PC-9 (cell line): ENCODE results near the gene KIAA1328. TPM values are rescaled to one million over a fixed set of nuclear protein-coding genes. Genes with fewer than 3 reads are reported as not detected.
A peak's percentile ranks its signal among the peaks of the same experiment; 100 is the strongest.

Experiments
- BruUV-seq: library from RNA; stranded (reverse); fragments of 400-500 nt; replicated peaks from 2 replicates; lab custom pipeline; 2021; lab: Mats Ljungman, UMichigan
- CTCF ChIA-PET: fragments of 300-600 bp; sonication (Branson Sonifier 250); formaldehyde crosslinking; loops from one replicate; lab custom pipeline; 2022; ENCODE audit warnings: antibody characterized with exemption; lab: Charles Lee
- POLR2A ChIA-PET: fragments of 300-600 bp; sonication (Branson Sonifier 250); formaldehyde crosslinking; loops from one replicate; lab custom pipeline; 2022; ENCODE audit warnings: antibody characterized with exemption; ENCODE audit not compliant: unreplicated experiment; lab: Charles Lee
- DNase-seq, 2 experiments: peaks; one replicate each; pipeline versions ENCODE4 v3.0.0 to v3.0.0-alpha.2; 2015 to 2022; ENCODE audit warnings: mixed read lengths in 1 of 2
- H2AFZ ChIP-seq: fragments of 200-600 bp; sonication (generic); 2 replicates; pipeline ENCODE4 v1.8.1; 2017; ENCODE audit warnings: antibody characterized with exemption
- H3F3A ChIP-seq: fragments of 200-600 bp; sonication (generic); 2 replicates; pipeline ENCODE4 v1.8.1; 2017; ENCODE audit warnings: antibody characterized with exemption, mild to moderate bottlenecking, low read depth; ENCODE audit not compliant: insufficient read depth
- H3K27ac ChIP-seq: fragments of 200-600 bp; sonication (generic); 2 replicates; pipeline ENCODE4 v1.6.1; 2016; ENCODE audit warnings: mixed run types
- H3K27me3 ChIP-seq: fragments of 200-600 bp; sonication (generic); 2 replicates; pipeline ENCODE4 v1.6.1; 2016; ENCODE audit warnings: low read depth, mixed run types; ENCODE audit not compliant: insufficient read depth
- H3K36me3 ChIP-seq: fragments of 200-600 bp; sonication (generic); 2 replicates; pipeline ENCODE4 v1.6.1; 2016; ENCODE audit warnings: low read depth, mixed run types
- H3K4me1 ChIP-seq: fragments of 200-600 bp; sonication (generic); replicated peaks from 2 replicates; pipeline ENCODE4 v1.6.1; 2016; ENCODE audit warnings: mixed run types; ENCODE audit not compliant: insufficient read depth
- H3K4me2 ChIP-seq: fragments of 200-600 bp; sonication (generic); 2 replicates; pipeline ENCODE4 v1.6.1; 2017; ENCODE audit warnings: mixed run types
- H3K4me3 ChIP-seq: fragments of 200-600 bp; sonication (generic); 2 replicates; pipeline ENCODE4 v1.6.1; 2016; ENCODE audit warnings: mixed run types
- H3K79me2 ChIP-seq: fragments of 200-600 bp; sonication (generic); 2 replicates; pipeline ENCODE4 v1.6.1; 2017; ENCODE audit warnings: low read depth, mixed run types
- H3K9me2 ChIP-seq: fragments of 200-600 bp; sonication (generic); 2 replicates; pipeline ENCODE4 v1.8.1; 2017; ENCODE audit warnings: mild to moderate bottlenecking; ENCODE audit not compliant: insufficient read depth
- H3K9me3 ChIP-seq: fragments of 200-600 bp; sonication (generic); 2 replicates; pipeline ENCODE4 v1.8.1; 2016; ENCODE audit warnings: low read depth; ENCODE audit not compliant: insufficient read depth
- H4K20me1 ChIP-seq: fragments of 200-600 bp; sonication (generic); 2 replicates; pipeline ENCODE4 v1.8.1; 2017; ENCODE audit not compliant: insufficient read depth
- EZH2 ChIP-seq: fragments of 200-600 bp; sonication (generic); IDR thresholded peaks from 2 replicates; pipeline ENCODE4 v1.8.0; 2017; ENCODE audit warnings: antibody characterized with exemption, low read depth
- intact Hi-C: fragments of 100-400 bp; cut with micrococcal nuclease; formaldehyde crosslinking; loops from one replicate; pipeline ENCODE4 v1.10.0; 2022; ENCODE audit not compliant: unreplicated experiment
- total RNA-seq: library from RNA; stranded (reverse); gene quantifications from 2 replicates; pipeline ENCODE4 v1.2.3, GENCODE V29; 2021
- TF ChIP-seq, protein P1 (sequence below): fragments of 200-600 bp; sonication (generic); conservative IDR thresholded peaks from 2 replicates; pipeline ENCODE4 v1.6.1; 2017; ENCODE audit warnings: mixed run types, antibody characterized with exemption, mild to moderate bottlenecking, moderate library complexity

The KIAA1328 gene
- total RNA-seq, 1 experiment from 2014 or later = 6.5 TPM

DNA sequence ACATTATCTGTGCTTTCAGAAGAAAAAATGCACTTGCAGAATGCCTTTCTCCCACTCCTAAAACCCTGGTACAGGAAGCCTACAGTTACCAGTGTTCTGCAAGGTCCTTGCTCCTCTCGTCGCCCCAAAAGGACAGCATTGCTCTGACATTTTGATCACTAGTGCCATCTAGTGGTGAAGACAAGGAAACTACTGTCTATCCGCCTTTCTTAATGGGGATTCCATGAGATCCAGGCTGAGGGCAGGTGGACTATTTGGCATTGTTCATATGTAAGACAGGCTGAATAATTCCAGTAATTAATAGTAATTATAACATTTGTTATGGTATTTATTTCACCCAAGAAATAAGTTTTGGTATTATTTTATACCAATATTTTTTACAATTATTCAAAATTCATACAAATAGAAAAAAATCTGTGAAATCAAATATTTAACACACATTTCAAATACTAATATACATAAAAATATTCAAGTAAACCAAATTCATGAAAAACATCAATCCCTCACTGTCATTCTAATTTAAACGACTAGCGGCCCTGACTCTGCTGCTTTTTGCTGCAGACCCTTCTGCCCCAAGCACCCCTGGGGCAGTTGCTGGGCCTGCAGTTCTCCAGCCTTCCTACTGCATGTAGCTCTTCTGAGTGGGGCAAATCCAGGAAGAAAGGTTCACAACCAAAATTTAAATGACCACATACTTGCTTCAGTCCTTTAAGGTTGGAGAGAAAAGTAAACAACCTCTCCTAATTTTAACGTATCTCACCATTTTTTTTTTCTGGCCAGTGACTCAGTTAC lies 19.1 kb upstream of the KIAA1328 start:
- CTCF ChIA-PET = interaction anchor here (0.7 kb wide), 1 partner anchor 201 kb away, joined by 3 read pairs; no protein-coding TSS in a partner anchor
- Histone ChIP-seq H3K9me3 (no peaks in the 10 kb centered on the region), H3K4me1 (no peaks in the 10 kb centered on the region), H3K27me3 (no peaks in the 10 kb centered on the region), H2AFZ (no peak overlapping the region), H3K4me2 (no peak overlapping the region), H3K36me3 (no peaks in the 10 kb centered on the region), H3K27ac (no peak overlapping the region), H3K4me3 (no peak overlapping the region), H3F3A (no peaks in the 10 kb centered on the region), H3K9me2 (no peaks in the 10 kb centered on the region), H4K20me1 (peaks cover 4% of the 10 kb centered on the region; the same call in 1 of the 2 replicates), H3K79me2 (no peaks in the 10 kb centered on the region)
- no TSS peak for BruUV-seq
- intact Hi-C loops = loop anchor here (10.0 kb wide), 1 partner anchor 715 kb away; no protein-coding TSS in a partner anchor
- POLR2A ChIA-PET = no interaction called here
- TF ChIP-seq, protein P1, sequence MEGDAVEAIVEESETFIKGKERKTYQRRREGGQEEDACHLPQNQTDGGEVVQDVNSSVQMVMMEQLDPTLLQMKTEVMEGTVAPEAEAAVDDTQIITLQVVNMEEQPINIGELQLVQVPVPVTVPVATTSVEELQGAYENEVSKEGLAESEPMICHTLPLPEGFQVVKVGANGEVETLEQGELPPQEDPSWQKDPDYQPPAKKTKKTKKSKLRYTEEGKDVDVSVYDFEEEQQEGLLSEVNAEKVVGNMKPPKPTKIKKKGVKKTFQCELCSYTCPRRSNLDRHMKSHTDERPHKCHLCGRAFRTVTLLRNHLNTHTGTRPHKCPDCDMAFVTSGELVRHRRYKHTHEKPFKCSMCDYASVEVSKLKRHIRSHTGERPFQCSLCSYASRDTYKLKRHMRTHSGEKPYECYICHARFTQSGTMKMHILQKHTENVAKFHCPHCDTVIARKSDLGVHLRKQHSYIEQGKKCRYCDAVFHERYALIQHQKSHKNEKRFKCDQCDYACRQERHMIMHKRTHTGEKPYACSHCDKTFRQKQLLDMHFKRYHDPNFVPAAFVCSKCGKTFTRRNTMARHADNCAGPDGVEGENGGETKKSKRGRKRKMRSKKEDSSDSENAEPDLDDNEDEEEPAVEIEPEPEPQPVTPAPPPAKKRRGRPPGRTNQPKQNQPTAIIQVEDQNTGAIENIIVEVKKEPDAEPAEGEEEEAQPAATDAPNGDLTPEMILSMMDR = peak; percentile 78
- TF ChIP-seq EZH2 = no peak
- peak in 1 of 2 experiments; percentile 37 for DNase-seq

DNA sequence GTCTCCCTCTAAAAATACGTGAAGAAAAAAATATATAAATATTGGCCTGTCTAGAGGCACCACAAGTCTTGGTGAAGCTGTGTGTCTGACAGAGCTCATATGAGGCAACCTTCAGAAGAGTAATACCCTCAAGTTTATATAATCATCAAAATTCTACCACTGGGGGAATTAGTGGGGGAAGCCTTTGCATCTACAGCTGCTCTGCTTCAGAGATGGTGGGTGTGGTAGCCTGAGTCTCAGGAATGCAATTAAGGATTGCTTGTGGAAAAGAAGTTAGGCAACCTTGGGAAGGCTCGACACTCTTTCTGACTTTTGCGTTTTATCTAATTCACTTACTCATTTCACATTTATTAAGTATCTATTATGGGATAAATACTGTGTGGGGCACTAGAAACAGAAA lies 17.5 kb upstream of the KIAA1328 start:
- H3K4me3 ChIP-seq = no peak overlapping the region
- no peaks in the 10 kb centered on the region for H3K9me3 ChIP-seq
- no TSS peak for BruUV-seq
- no peaks in the 10 kb centered on the region for H3K4me1 ChIP-seq
- H4K20me1 ChIP-seq = peaks cover 4% of the 10 kb centered on the region; the same call in 1 of the 2 replicates
- intact Hi-C loops = no loop called here
- ChIA-PET CTCF (no interaction called here), POLR2A (no interaction called here)
- no peaks in the 10 kb centered on the region for H3F3A ChIP-seq
- no peak overlapping the region for H2AFZ ChIP-seq
- TF ChIP-seq, protein P1 = no peak
- TF ChIP-seq EZH2 = no peak
- no peaks in the 10 kb centered on the region for H3K79me2 ChIP-seq
- H3K27ac ChIP-seq = no peak overlapping the region
- no peaks in the 10 kb centered on the region for H3K36me3 ChIP-seq
- no peak overlapping the region for H3K4me2 ChIP-seq
- no peaks in the 10 kb centered on the region for H3K9me2 ChIP-seq
- no peak for DNase-seq
- no peaks in the 10 kb centered on the region for H3K27me3 ChIP-seq

DNA sequence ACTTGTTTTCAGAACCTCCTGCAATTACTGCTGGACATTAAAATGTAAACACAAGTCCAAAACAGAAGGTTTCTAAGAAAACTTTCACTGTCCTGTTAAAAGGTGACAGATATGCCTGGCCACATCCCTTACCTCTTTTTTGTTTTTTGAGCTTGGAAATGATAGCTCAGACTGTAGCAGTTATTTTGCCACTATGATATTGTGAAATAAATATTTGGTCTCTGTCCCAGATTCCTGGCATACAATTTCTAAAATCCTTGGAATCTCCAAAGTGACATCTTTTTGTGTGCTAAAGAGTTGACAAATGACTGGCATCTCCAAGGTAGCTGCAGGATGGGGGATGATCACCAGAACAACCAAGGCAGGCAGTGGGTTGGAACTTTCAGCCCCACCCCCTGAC lies 17.0 kb upstream of the KIAA1328 start:
- Histone ChIP-seq H3K27ac (no peak overlapping the region), H3K4me1 (no peaks in the 10 kb centered on the region), H3F3A (no peaks in the 10 kb centered on the region), H3K4me3 (no peak overlapping the region), H3K27me3 (no peaks in the 10 kb centered on the region), H3K9me3 (no peaks in the 10 kb centered on the region), H4K20me1 (peaks cover 4% of the 10 kb centered on the region; the same call in 1 of the 2 replicates), H3K36me3 (no peaks in the 10 kb centered on the region), H2AFZ (no peak overlapping the region), H3K79me2 (no peaks in the 10 kb centered on the region), H3K4me2 (no peak overlapping the region), H3K9me2 (no peaks in the 10 kb centered on the region)
- ChIA-PET CTCF (no interaction called here), POLR2A (no interaction called here)
- TF ChIP-seq, protein P1 = no peak
- TF ChIP-seq EZH2 = no peak
- DNase-seq = no peak
- no TSS peak for BruUV-seq
- intact Hi-C loops = no loop called here
